NT2/D1 (cell line): Measurements from ENCODE around the gene PGP.
A peak's percentile ranks its signal among the peaks of the same experiment; 100 is the strongest.

Experiments
- DNase-seq: peaks from one replicate; pipeline ENCODE4 v3.0.0-alpha.2; 2011; ENCODE audit warnings: low read depth, low spot score
- H3K27me3 ChIP-seq: 2 replicates; pipeline ENCODE4 v1.6.0; 2011; ENCODE audit warnings: mild to moderate bottlenecking; ENCODE audit not compliant: insufficient read length, insufficient read depth
- H3K36me3 ChIP-seq: 2 replicates; pipeline ENCODE4 v1.6.1; 2011; ENCODE audit warnings: mild to moderate bottlenecking, low read length, mixed read lengths; ENCODE audit not compliant: insufficient read depth, insufficient read length
- H3K4me1 ChIP-seq: 2 replicates; pipeline ENCODE4 v1.5.1; 2011; ENCODE audit not compliant: insufficient read depth, insufficient read length
- H3K4me3 ChIP-seq: 2 replicates; pipeline ENCODE4 v1.5.1; 2011; ENCODE audit warnings: low read depth; ENCODE audit not compliant: insufficient read length
- H3K9ac ChIP-seq: 2 replicates; pipeline ENCODE4 v1.6.0; 2011; ENCODE audit warnings: low read depth; ENCODE audit not compliant: insufficient read length
- H3K9me3 ChIP-seq: 2 replicates; pipeline ENCODE4 v1.5.1; 2011; ENCODE audit warnings: mild to moderate bottlenecking, low read length; ENCODE audit not compliant: insufficient read depth
- SUZ12 ChIP-seq: IDR thresholded peaks from 2 replicates; pipeline ENCODE4 v1.6.1; 2011; ENCODE audit not compliant: insufficient read length, insufficient read depth; ENCODE audit errors: extremely low read depth
- YY1 ChIP-seq: IDR thresholded peaks from 2 replicates; pipeline ENCODE4 v1.6.1; 2011; ENCODE audit not compliant: insufficient read length, insufficient read depth
- ZNF274 ChIP-seq: IDR thresholded peaks from 2 replicates; pipeline ENCODE4 v1.6.1; 2011; ENCODE audit warnings: mild to moderate bottlenecking, low read depth, low read length

Gene PGP

GRCh38 chr16:2200313-2200712 lies 14.3 kb downstream of the PGP start:
- no peak for DNase-seq
- Histone ChIP-seq H3K27me3 (peaks cover 33% of the 10 kb centered on the region), H3K36me3 (no peaks in the 10 kb centered on the region), H3K4me1 (peaks cover 10% of the 10 kb centered on the region), H3K4me3 (no peak overlapping the region), H3K9me3 (0 out of 2 replicates have a peak, but pooled peaks cover 5% of the 10 kb centered on the region), H3K9ac (no peak overlapping the region)
- TF ChIP-seq YY1, result no peak
- TF ChIP-seq SUZ12, result no peak
- no peak for TF ChIP-seq ZNF274

- Histone ChIP-seq H3K4me1 (peaks cover 16% of the 10 kb centered on the region), H3K36me3 (no peaks in the 10 kb centered on the region), H3K9me3 (0 out of 2 replicates have a peak, but pooled peaks cover 5% of the 10 kb centered on the region), H3K4me3 (no peak overlapping the region), H3K9ac (peak overlapping the region; percentile 21), H3K27me3 (peaks cover 39% of the 10 kb centered on the region)
- no peak for TF ChIP-seq ZNF274
- TF ChIP-seq YY1, result no peak
- no peak for TF ChIP-seq SUZ12
- DNase-seq, result no peak
Observed at GRCh38 chr16:2199621-2200139, 15.0 kb downstream of the PGP start.

- DNase-seq, result no peak
- no peak overlapping the region for H3K4me3 ChIP-seq
- H3K27me3 ChIP-seq, result peaks cover 45% of the 10 kb centered on the region
- no peaks in the 10 kb centered on the region for H3K36me3 ChIP-seq
- 0 out of 2 replicates have a peak, but pooled peaks cover 5% of the 10 kb centered on the region for H3K9me3 ChIP-seq
- peak overlapping the region; percentile 21 for H3K9ac ChIP-seq
- H3K4me1 ChIP-seq, result peaks cover 19% of the 10 kb centered on the region
- no peak for TF ChIP-seq SUZ12
- no peak for TF ChIP-seq YY1
- TF ChIP-seq ZNF274, result no peak
Observed at GRCh38 chr16:2199095-2199494, 15.5 kb downstream of the PGP start.

GRCh38 chr16:2198283-2198682 lies 16.4 kb downstream of the PGP start:
- Histone ChIP-seq H3K27me3 (peaks cover 46% of the 10 kb centered on the region), H3K9me3 (0 out of 2 replicates have a peak, but pooled peaks cover 5% of the 10 kb centered on the region), H3K4me3 (no peak overlapping the region), H3K36me3 (no peaks in the 10 kb centered on the region), H3K4me1 (peaks cover 19% of the 10 kb centered on the region), H3K9ac (no peak overlapping the region)
- DNase-seq, result no peak
- TF ChIP-seq YY1, result no peak
- no peak for TF ChIP-seq SUZ12
- no peak for TF ChIP-seq ZNF274

GRCh38 chr16:2197765-2198164 lies 16.9 kb downstream of the PGP start:
- no peak for DNase-seq
- H3K9me3 ChIP-seq, result 0 out of 2 replicates have a peak, but pooled peaks cover 5% of the 10 kb centered on the region
- peaks cover 19% of the 10 kb centered on the region for H3K4me1 ChIP-seq
- TF ChIP-seq ZNF274 (no peak), SUZ12 (no peak), YY1 (no peak)
- H3K36me3 ChIP-seq, result no peaks in the 10 kb centered on the region
- no peak overlapping the region for H3K4me3 ChIP-seq
- no peak overlapping the region for H3K9ac ChIP-seq
- peaks cover 46% of the 10 kb centered on the region for H3K27me3 ChIP-seq

- Histone ChIP-seq H3K9me3 (0 out of 2 replicates have a peak, but pooled peaks cover 5% of the 10 kb centered on the region), H3K36me3 (no peaks in the 10 kb centered on the region), H3K27me3 (peaks cover 46% of the 10 kb centered on the region), H3K4me1 (peaks cover 19% of the 10 kb centered on the region), H3K4me3 (peak overlapping the region; percentile 21), H3K9ac (peak overlapping the region; percentile 61)
- DNase-seq, result no peak
- TF ChIP-seq SUZ12 (no peak), YY1 (no peak), ZNF274 (no peak)
Observed at GRCh38 chr16:2196981-2197511, 17.6 kb downstream of the PGP start.

- peaks cover 22% of the 10 kb centered on the region for H3K4me1 ChIP-seq
- H3K9ac ChIP-seq, result peak within 1 kb of the TSS; percentile 69
- 0 out of 2 replicates have a peak, but pooled peaks cover 5% of the 10 kb centered on the region for H3K9me3 ChIP-seq
- H3K36me3 ChIP-seq, result no peaks in the 10 kb centered on the region
- DNase-seq, result no peak
- peaks cover 46% of the 10 kb centered on the region for H3K27me3 ChIP-seq
- TF ChIP-seq ZNF274 (no peak), YY1 (no peak), SUZ12 (peak; percentile 20)
- peak within 1 kb of the TSS; percentile 38 for H3K4me3 ChIP-seq
Observed at GRCh38 chr16:2196162-2196980, 18.3 kb downstream of the PGP start, which contains the start of gene CASKIN1. Gene CASKIN1 (minus strand): TSS chr16:2196605. CDS start chr16:2196432, 173 bp downstream.
